PC-9 (cell line): ENCODE data around the gene ACACB. TPM values are rescaled to one million over a fixed set of nuclear protein-coding genes. Genes with fewer than 3 reads are reported as not detected.

Source experiments
- BruUV-seq: library from RNA; stranded (reverse); fragments of 400-500 nt; replicated peaks from 2 replicates; lab custom pipeline; 2021; lab: Mats Ljungman, UMichigan
- CTCF ChIA-PET: fragments of 300-600 bp; sonication (Branson Sonifier 250); formaldehyde crosslinking; loops from one replicate; lab custom pipeline; 2022; ENCODE audit warnings: antibody characterized with exemption; lab: Charles Lee
- POLR2A ChIA-PET: fragments of 300-600 bp; sonication (Branson Sonifier 250); formaldehyde crosslinking; loops from one replicate; lab custom pipeline; 2022; ENCODE audit warnings: antibody characterized with exemption; ENCODE audit not compliant: unreplicated experiment; lab: Charles Lee
- DNase-seq, 2 experiments: peaks; one replicate each; pipeline versions ENCODE4 v3.0.0 to v3.0.0-alpha.2; 2015 to 2022; ENCODE audit warnings: mixed read lengths in 1 of 2
- H2AFZ ChIP-seq: fragments of 200-600 bp; sonication (generic); 2 replicates; pipeline ENCODE4 v1.8.1; 2017; ENCODE audit warnings: antibody characterized with exemption
- H3F3A ChIP-seq: fragments of 200-600 bp; sonication (generic); 2 replicates; pipeline ENCODE4 v1.8.1; 2017; ENCODE audit warnings: antibody characterized with exemption, mild to moderate bottlenecking, low read depth; ENCODE audit not compliant: insufficient read depth
- H3K27ac ChIP-seq: fragments of 200-600 bp; sonication (generic); 2 replicates; pipeline ENCODE4 v1.6.1; 2016; ENCODE audit warnings: mixed run types
- H3K27me3 ChIP-seq: fragments of 200-600 bp; sonication (generic); 2 replicates; pipeline ENCODE4 v1.6.1; 2016; ENCODE audit warnings: low read depth, mixed run types; ENCODE audit not compliant: insufficient read depth
- H3K36me3 ChIP-seq: fragments of 200-600 bp; sonication (generic); 2 replicates; pipeline ENCODE4 v1.6.1; 2016; ENCODE audit warnings: low read depth, mixed run types
- H3K4me1 ChIP-seq: fragments of 200-600 bp; sonication (generic); replicated peaks from 2 replicates; pipeline ENCODE4 v1.6.1; 2016; ENCODE audit warnings: mixed run types; ENCODE audit not compliant: insufficient read depth
- H3K4me2 ChIP-seq: fragments of 200-600 bp; sonication (generic); 2 replicates; pipeline ENCODE4 v1.6.1; 2017; ENCODE audit warnings: mixed run types
- H3K4me3 ChIP-seq: fragments of 200-600 bp; sonication (generic); 2 replicates; pipeline ENCODE4 v1.6.1; 2016; ENCODE audit warnings: mixed run types
- H3K79me2 ChIP-seq: fragments of 200-600 bp; sonication (generic); 2 replicates; pipeline ENCODE4 v1.6.1; 2017; ENCODE audit warnings: low read depth, mixed run types
- H3K9me2 ChIP-seq: fragments of 200-600 bp; sonication (generic); 2 replicates; pipeline ENCODE4 v1.8.1; 2017; ENCODE audit warnings: mild to moderate bottlenecking; ENCODE audit not compliant: insufficient read depth
- H3K9me3 ChIP-seq: fragments of 200-600 bp; sonication (generic); 2 replicates; pipeline ENCODE4 v1.8.1; 2016; ENCODE audit warnings: low read depth; ENCODE audit not compliant: insufficient read depth
- H4K20me1 ChIP-seq: fragments of 200-600 bp; sonication (generic); 2 replicates; pipeline ENCODE4 v1.8.1; 2017; ENCODE audit not compliant: insufficient read depth
- CTCF ChIP-seq: fragments of 200-600 bp; sonication (generic); conservative IDR thresholded peaks from 2 replicates; pipeline ENCODE4 v1.6.1; 2017; ENCODE audit warnings: mixed run types, antibody characterized with exemption, mild to moderate bottlenecking, moderate library complexity
- EZH2 ChIP-seq: fragments of 200-600 bp; sonication (generic); IDR thresholded peaks from 2 replicates; pipeline ENCODE4 v1.8.0; 2017; ENCODE audit warnings: antibody characterized with exemption, low read depth
- intact Hi-C: fragments of 100-400 bp; cut with micrococcal nuclease; formaldehyde crosslinking; loops from one replicate; pipeline ENCODE4 v1.10.0; 2022; ENCODE audit not compliant: unreplicated experiment
- total RNA-seq: library from RNA; stranded (reverse); gene quantifications from 2 replicates; pipeline ENCODE4 v1.2.3, GENCODE V29; 2021

Gene ACACB
- total RNA-seq, 1 experiment from 2014 or later, result 13.8 TPM

GRCh38 chr12:109179927-109180326 lies 63.5 kb downstream of the ACACB start:
- Histone ChIP-seq H4K20me1 (no peaks in the 10 kb centered on the region), H3K4me1 (no peaks in the 10 kb centered on the region), H3K27ac (no peak overlapping the region), H3K4me3 (no peak overlapping the region), H3K79me2 (no peaks in the 10 kb centered on the region), H3F3A (no peaks in the 10 kb centered on the region), H3K9me2 (no peaks in the 10 kb centered on the region), H3K27me3 (no peaks in the 10 kb centered on the region), H2AFZ (no peak overlapping the region), H3K4me2 (no peak overlapping the region), H3K36me3 (no peaks in the 10 kb centered on the region), H3K9me3 (no peaks in the 10 kb centered on the region; the same call in 1 of the 2 replicates)
- DNase-seq, result no peak
- ChIA-PET POLR2A (no interaction called here), CTCF (no interaction called here)
- no peak for TF ChIP-seq EZH2
- no peak for TF ChIP-seq CTCF
- BruUV-seq, result no TSS peak
- intact Hi-C loops, result no loop called here

DNA sequence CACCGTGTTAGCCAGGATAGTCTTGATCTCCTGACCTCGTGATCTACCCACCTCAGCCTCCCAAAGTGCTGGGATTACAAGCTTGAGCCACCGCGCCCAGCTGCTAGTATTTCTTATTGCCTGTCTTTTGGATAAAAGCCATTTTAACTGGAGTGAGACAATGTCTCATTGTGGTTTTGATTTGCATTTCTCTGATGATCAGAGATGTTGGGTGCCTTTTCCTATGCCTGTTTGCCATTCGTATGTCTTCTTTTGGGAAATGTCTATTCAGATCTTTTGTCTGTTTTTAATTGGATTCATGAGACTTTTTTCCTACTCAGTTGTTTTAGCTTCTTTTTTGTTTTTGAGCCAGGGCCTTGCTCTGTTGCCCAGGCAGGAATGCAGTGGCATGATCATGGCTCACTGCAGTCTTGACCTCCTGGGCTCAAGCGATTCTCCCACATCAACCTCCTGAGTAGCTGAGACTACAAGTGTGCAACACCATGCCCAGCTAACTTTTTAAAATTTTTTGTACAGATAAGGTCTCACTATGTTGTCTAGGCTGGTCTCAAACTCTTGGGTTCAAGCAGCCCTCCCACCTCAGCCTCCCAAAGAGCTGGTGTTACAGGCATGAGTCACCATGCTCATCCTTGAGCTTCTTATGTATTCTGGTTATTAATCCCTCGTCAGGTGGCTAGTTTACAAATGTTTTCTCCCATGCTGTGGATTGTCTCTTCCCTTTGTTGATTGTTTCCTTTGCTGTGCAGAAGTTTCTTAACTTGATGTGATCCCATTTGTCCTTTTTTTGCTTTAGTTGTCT lies 65.9 kb downstream of the ACACB start:
- Histone ChIP-seq H3K9me2 (no peaks in the 10 kb centered on the region), H3K4me2 (no peak overlapping the region), H3F3A (no peaks in the 10 kb centered on the region), H3K79me2 (no peaks in the 10 kb centered on the region), H3K4me1 (no peaks in the 10 kb centered on the region), H3K36me3 (no peaks in the 10 kb centered on the region), H4K20me1 (no peaks in the 10 kb centered on the region), H3K4me3 (no peak overlapping the region), H3K9me3 (no peaks in the 10 kb centered on the region; the same call in 1 of the 2 replicates), H3K27ac (no peak overlapping the region), H2AFZ (no peak overlapping the region), H3K27me3 (no peaks in the 10 kb centered on the region)
- ChIA-PET POLR2A (no interaction called here), CTCF (no interaction called here)
- intact Hi-C loops, result no loop called here
- no TSS peak for BruUV-seq
- no peak for TF ChIP-seq EZH2
- TF ChIP-seq CTCF, result no peak
- no peak for DNase-seq

DNA sequence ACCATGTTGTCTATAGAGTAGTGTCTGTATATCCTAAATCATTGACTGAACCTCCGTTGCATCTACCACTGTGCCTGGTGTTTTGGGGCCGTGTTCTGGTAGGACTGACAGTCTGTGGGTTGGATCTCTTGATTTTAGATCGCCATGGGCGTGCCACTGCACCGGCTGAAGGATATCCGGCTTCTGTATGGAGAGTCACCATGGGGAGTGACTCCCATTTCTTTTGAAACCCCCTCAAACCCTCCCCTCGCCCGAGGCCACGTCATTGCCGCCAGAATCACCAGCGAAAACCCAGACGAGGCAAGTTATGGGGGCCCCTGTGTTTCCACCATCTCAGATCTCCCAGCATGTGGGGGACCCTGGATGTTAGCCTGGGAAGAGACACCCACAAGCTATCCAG lies 69.1 kb downstream of the ACACB start:
- H3K27me3 ChIP-seq, result no peaks in the 10 kb centered on the region
- intact Hi-C loops, result no loop called here
- TF ChIP-seq EZH2 (no peak), CTCF (no peak)
- no peak overlapping the region for H3K27ac ChIP-seq
- no peak overlapping the region for H3K4me3 ChIP-seq
- no peaks in the 10 kb centered on the region for H4K20me1 ChIP-seq
- H3K79me2 ChIP-seq, result no peaks in the 10 kb centered on the region
- no peak for DNase-seq
- BruUV-seq, result no TSS peak
- H3K4me2 ChIP-seq, result no peak overlapping the region
- ChIA-PET POLR2A (no interaction called here), CTCF (no interaction called here)
- no peaks in the 10 kb centered on the region for H3K36me3 ChIP-seq
- H3K4me1 ChIP-seq, result no peaks in the 10 kb centered on the region
- no peaks in the 10 kb centered on the region for H3F3A ChIP-seq
- H2AFZ ChIP-seq, result no peak overlapping the region
- H3K9me2 ChIP-seq, result no peaks in the 10 kb centered on the region
- no peaks in the 10 kb centered on the region; the same call in 1 of the 2 replicates for H3K9me3 ChIP-seq
